CD1c-positive myeloid dendritic cell (primary cell): ENCODE data around the gene LRRC70.
"Not testable (repeated sequence)": the region's sequence is repeated elsewhere in the genome, so short reads cannot be mapped to it uniquely, and the experiment has no call there.

Experiments used
- DNase-seq: peaks from one replicate; pipeline ENCODE4 v3.0.0-alpha.2; 2016; ENCODE audit errors: extremely low spot score

Gene LRRC70

DNA sequence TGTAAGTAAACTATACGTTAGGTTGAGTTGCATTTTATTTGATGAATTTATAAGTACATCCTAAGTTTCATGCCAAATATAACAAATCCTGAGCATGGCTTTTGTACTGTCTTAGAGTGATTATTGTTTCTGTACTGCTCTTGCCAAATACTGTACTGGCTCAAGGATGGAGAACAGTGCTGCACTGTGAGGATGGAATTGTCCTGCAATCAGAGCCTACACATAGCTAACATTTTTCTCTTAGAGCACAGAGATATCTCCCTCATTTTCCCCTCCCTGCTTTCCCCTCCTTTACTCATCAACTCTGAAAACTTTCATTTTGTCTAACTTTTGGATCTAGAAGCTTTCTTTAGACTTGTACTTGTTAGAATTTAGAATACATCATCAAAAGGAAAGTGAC is 28.3 kb downstream of the LRRC70 start:
- DNase-seq, result no peak

- no peak for DNase-seq
These were observed 29.0 kb downstream of the LRRC70 start for GRCh38 chr5:62607615-62608014.

- no peak for DNase-seq
These were observed 30.2 kb downstream of the LRRC70 start for GRCh38 chr5:62608529-62609511.

DNA sequence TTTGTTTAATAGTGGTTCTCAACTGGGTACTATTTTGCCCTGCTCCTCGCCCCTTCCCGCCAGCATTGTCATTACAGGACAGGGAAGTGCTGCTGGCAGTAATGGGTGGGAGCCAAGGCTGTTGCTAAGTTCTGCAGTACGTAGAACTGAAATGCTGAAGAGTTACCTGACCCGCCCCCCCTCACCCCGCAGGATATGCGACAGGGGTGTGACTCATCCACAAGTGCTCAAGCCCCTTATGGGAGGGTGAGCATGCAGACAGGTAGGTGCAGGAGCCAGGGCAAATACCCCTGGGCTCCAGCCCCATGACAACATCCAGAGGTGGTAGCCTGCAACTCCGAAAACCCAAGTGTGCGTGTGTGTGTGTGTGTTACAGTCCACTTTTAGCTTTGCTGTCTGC is 35.7 kb downstream of the LRRC70 start:
- DNase-seq, result no peak

DNA sequence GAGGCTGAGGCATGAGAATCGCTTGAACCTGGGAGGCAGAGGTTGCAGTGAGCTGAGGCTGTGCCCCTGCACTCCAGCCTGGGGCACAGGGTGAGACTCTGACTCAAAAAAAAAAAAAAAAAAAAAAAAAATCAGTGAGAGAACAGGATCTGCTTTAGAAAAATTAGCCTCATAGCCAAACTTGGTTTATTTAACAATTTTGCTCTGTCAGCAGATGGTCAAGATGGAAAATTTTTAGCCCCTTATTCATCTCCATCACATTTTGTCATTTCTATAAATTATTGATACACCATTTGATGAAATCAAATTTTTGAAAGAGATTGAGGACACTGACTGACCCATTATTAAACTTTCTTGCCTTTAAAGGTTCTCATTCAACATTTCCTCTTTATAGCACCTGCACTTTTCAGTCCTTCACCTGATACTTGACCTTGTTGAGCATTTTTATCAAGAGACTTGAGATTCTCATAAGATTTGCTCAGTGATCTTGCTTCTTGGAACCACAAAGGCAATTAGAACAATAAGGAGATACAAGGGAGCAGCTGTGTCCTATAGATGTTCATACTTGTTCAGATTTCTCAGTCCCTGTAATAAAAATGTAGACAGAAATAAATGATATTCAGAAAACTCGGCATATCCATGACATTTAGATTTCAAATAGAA is 38.1 kb downstream of the LRRC70 start:
- DNase-seq, result no peak

DNA sequence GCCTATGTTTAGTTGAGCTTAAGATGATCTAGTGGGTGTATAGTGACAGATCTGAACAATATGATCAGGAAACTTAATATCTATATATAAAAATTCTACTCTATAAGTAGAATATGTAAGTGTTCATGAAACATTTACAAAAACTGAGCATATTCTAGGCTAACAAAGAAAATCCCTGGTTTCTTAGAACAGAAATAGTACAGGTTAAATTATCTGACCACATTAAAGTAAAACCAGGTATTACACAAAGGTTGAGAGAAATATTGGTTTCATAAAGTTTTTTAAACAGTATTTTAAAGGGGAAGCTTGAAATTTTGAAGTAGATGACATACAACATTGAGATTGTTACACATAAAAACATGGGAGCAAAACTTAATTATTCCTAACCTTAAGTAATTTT is 39.3 kb downstream of the LRRC70 start:
- DNase-seq, result no peak

DNA sequence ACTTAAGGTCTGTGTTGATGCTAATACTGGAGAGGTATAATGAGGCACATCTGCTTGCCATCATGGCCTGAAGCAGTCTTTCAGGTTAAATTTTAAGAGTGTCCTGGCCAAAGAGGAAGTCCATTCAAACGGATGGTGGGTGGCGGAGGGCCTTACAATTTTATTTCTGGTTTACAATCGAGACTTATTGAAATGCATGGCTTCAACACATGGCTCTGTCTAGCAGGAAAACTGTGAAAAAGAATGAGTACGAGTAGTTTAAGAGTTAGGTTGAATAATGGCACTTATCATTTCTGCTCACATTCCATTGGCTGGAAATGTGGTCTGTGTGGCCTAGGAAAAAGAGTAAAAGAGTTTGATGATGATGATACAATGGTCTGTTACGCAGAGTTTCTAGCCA is 42.1 kb downstream of the LRRC70 start:
- no peak for DNase-seq

- DNase-seq, result no peak
These were observed 42.7 kb downstream of the LRRC70 start for GRCh38 chr5:62621280-62621679.

DNA sequence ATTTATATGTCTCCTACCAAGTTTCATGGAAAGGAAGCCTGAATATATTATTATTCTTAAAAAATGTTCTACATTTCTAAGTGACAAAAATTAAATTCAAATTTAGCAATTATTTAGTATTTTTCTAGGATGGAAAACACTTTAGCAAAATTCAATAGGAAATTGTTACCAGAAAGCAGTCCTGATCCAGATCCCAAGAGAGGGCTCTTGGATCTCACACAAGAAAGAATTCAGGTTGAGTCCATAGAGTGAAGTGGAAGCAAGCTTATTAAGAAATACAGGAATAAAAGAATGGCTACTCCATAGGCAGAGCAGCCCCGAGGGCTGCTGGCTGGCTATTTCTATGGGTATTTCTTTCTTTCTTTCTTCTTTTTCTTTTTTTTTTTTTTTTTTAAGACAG is 44.7 kb downstream of the LRRC70 start:
- DNase-seq, result no peak

- not testable (repeated sequence) for DNase-seq
These were observed 45.8 kb downstream of the LRRC70 start for GRCh38 chr5:62624436-62624835.

- DNase-seq, result no peak
These were observed 47.9 kb downstream of the LRRC70 start for GRCh38 chr5:62626534-62626933.

DNA sequence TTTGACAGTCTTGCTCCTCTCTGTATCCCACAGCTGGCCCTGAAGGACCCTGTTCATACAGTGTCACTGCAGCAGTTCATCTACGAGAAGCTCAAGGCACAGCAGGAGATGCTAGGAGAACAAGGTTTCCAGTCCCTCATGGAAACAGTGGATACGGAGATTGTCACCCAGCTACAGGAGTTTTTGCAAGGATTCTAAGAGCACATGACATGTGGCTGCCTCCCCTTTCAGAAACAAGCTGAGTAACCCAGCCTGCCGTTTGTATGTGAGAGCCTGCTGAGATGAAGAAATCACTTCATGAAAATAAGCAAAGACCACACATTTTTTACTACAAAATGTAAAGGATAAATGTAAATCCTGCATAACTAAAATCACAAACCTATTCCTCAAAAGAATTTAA is 48.5 kb downstream of the LRRC70 start:
- no peak for DNase-seq

GRCh38 chr5:62627901-62628300 is 49.3 kb downstream of the LRRC70 start:
- no peak for DNase-seq
